Measurements from ENCODE around the gene PAQR8.

- TF ChIP-seq CTCF (IDR thresholded peaks at IDR 0.05) (no peak), EZH2 (IDR thresholded peaks at IDR 0.05; ENCODE audit: borderline replicate concordance, insufficient read depth, low read depth, low read length, poor library complexity, severe bottlenecking) (no peak)
Observed at GRCh38 chr6:52405243-52405642, 43.3 kb downstream of the PAQR8 start.
